Measurements from ENCODE around the gene HSPB9. TPM values are rescaled to one million over a fixed set of nuclear protein-coding genes. Genes with fewer than 3 reads are reported as not detected.

The HSPB9 gene
- total RNA-seq, 1 donor from 2014 or later, result not detected

DNA sequence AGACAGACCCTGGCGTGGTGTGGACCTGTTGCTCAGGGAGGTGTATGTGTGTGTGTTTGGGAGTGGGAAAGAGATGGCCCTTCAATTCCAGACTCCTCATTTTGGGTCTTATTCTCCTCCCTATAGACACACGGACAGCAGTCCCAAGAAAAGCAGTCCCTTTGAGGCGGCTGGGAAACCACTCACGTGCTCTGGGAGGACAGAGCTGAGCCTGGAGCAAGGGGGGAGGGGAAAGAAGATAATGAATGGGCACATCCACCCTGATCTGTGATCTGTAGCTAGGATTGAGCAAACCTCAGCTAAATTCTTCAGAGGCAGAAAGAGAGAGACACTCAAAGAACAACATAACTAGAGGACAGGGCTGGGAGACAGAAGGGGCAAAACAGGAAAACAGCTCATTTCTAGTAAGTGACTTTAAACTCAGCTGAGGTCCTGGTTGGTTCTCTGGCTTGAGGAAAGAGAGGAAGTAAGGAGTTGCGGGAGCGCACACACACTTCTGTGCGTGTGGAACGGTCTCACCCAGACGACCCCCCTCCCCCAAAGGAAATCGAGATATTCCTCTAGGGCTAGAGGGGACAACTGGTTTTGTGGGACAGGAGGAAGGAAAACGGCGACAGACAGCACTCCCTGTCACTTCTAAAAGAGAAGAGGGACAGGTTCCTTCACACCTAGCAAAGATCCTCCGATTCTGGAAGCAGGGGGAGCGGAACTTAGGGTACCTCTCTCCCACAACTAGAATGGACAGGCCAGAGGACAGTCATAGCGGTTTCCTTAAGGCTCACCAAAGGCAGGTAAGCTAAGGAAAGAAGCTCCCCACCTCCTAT, 31.5 kb downstream of the HSPB9 start:
- intact Hi-C loops (cut with micrococcal nuclease), result loop anchor here (2.0 kb wide), 2 partner anchors 21 to 235 kb away; partner anchors contain the start of gene ACLY
- no peaks in the 10 kb centered on the region for H3K9me3 Mint-ChIP-seq
- peak overlapping the region; percentile 89 for H3K4me3 Mint-ChIP-seq

DNA sequence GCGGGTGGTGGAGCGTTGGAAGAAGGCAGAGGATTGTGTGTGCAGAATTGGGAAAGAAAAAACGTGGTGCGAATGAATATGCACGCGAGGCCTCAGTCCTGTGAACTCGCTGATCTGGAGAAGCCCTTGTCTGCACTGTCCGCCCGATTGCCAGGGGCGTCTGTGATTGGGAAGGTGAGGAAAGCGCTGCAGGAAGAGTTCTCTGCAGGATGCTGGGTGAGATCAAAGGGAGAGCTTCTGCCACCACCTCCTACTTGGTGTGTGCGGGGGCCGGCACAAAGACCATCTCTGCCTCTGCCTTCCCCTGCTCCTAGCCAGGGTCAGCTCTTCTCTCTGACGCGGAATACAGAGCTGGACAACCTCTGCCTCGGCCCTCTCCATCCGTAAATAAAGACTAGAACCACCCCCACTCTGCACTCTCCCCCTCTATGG, 33.0 kb downstream of the HSPB9 start:
- Mint-ChIP-seq H3K9me3 (no peaks in the 10 kb centered on the region), H3K27ac (no peak overlapping the region), H3K36me3 (ENCODE audit: low read depth) (peaks cover 7% of the 10 kb centered on the region), H3K4me3 (peak overlapping the region; percentile 89), H3K27me3 (ENCODE audit: insufficient read depth) (no peaks in the 10 kb centered on the region), H3K4me1 (ENCODE audit: low read depth) (peaks cover 25% of the 10 kb centered on the region)
- intact Hi-C loops (cut with micrococcal nuclease), result loop anchor here (1.0 to 2.0 kb wide), 10 partner anchors 23 to 454 kb away; partner anchors contain the start of genes ACLY, CNP, DHX58 and DNAJC7
- DNase-seq (ENCODE audit: low spot score), result no peak

More for the DNA sequence above, 31.5 kb downstream of the HSPB9 start:
- H3K27me3 Mint-ChIP-seq (ENCODE audit: insufficient read depth), result no peaks in the 10 kb centered on the region
- no peak for DNase-seq (ENCODE audit: low spot score)
- peaks cover 7% of the 10 kb centered on the region for H3K36me3 Mint-ChIP-seq (ENCODE audit: low read depth)
- H3K4me1 Mint-ChIP-seq (ENCODE audit: low read depth), result peaks cover 25% of the 10 kb centered on the region
- peak overlapping the region; percentile 75 for H3K27ac Mint-ChIP-seq

GRCh38 chr17:42159796-42160530, 37.4 kb downstream of the HSPB9 start:
- Mint-ChIP-seq H3K27ac (no peak overlapping the region), H3K4me3 (no peak overlapping the region), H3K4me1 (ENCODE audit: low read depth) (no peaks in the 10 kb centered on the region), H3K27me3 (ENCODE audit: insufficient read depth) (peaks cover 1% of the 10 kb centered on the region), H3K36me3 (ENCODE audit: low read depth) (no peaks in the 10 kb centered on the region), H3K9me3 (no peaks in the 10 kb centered on the region)
- intact Hi-C loops (cut with micrococcal nuclease), result no loop called here
- no peak for DNase-seq (ENCODE audit: low spot score)

GRCh38 chr17:42160531-42160910, 37.9 kb downstream of the HSPB9 start:
- no peak for DNase-seq (ENCODE audit: low spot score)
- no peak overlapping the region for H3K27ac Mint-ChIP-seq
- no peaks in the 10 kb centered on the region for H3K4me1 Mint-ChIP-seq (ENCODE audit: low read depth)
- intact Hi-C loops (cut with micrococcal nuclease), result no loop called here
- no peaks in the 10 kb centered on the region for H3K9me3 Mint-ChIP-seq
- no peak overlapping the region for H3K4me3 Mint-ChIP-seq
- peaks cover 1% of the 10 kb centered on the region for H3K27me3 Mint-ChIP-seq (ENCODE audit: insufficient read depth)
- no peaks in the 10 kb centered on the region for H3K36me3 Mint-ChIP-seq (ENCODE audit: low read depth)

- no peak overlapping the region for H3K4me3 Mint-ChIP-seq
- H3K27ac Mint-ChIP-seq, result no peak overlapping the region
- H3K4me1 Mint-ChIP-seq (ENCODE audit: low read depth), result no peaks in the 10 kb centered on the region
- peaks cover 1% of the 10 kb centered on the region for H3K27me3 Mint-ChIP-seq (ENCODE audit: insufficient read depth)
- intact Hi-C loops (cut with micrococcal nuclease), result no loop called here
- H3K9me3 Mint-ChIP-seq, result no peaks in the 10 kb centered on the region
- no peak for DNase-seq (ENCODE audit: low spot score)
- H3K36me3 Mint-ChIP-seq (ENCODE audit: low read depth), result no peaks in the 10 kb centered on the region
Measured at GRCh38 chr17:42163113-42163512, 40.5 kb downstream of the HSPB9 start.

- Mint-ChIP-seq H3K4me3 (no peak overlapping the region), H3K9me3 (no peaks in the 10 kb centered on the region), H3K27ac (no peak overlapping the region), H3K36me3 (ENCODE audit: low read depth) (no peaks in the 10 kb centered on the region), H3K4me1 (ENCODE audit: low read depth) (no peaks in the 10 kb centered on the region), H3K27me3 (ENCODE audit: insufficient read depth) (peaks cover 1% of the 10 kb centered on the region)
- no peak for DNase-seq (ENCODE audit: low spot score)
- intact Hi-C loops (cut with micrococcal nuclease), result no loop called here
Measured at GRCh38 chr17:42163696-42164407, 41.2 kb downstream of the HSPB9 start.

- no peaks in the 10 kb centered on the region for H3K9me3 Mint-ChIP-seq
- peaks cover 3% of the 10 kb centered on the region for H3K27me3 Mint-ChIP-seq (ENCODE audit: insufficient read depth)
- no peak overlapping the region for H3K27ac Mint-ChIP-seq
- intact Hi-C loops (cut with micrococcal nuclease), result no loop called here
- H3K4me3 Mint-ChIP-seq, result no peak overlapping the region
- no peaks in the 10 kb centered on the region for H3K4me1 Mint-ChIP-seq (ENCODE audit: low read depth)
- DNase-seq (ENCODE audit: low spot score), result no peak
- no peaks in the 10 kb centered on the region for H3K36me3 Mint-ChIP-seq (ENCODE audit: low read depth)
Measured at GRCh38 chr17:42165751-42166150, 43.1 kb downstream of the HSPB9 start.

GRCh38 chr17:42166196-42166763, 43.7 kb downstream of the HSPB9 start:
- Mint-ChIP-seq H3K4me3 (no peak overlapping the region), H3K27ac (no peak overlapping the region), H3K27me3 (ENCODE audit: insufficient read depth) (peaks cover 5% of the 10 kb centered on the region), H3K36me3 (ENCODE audit: low read depth) (no peaks in the 10 kb centered on the region), H3K9me3 (no peaks in the 10 kb centered on the region), H3K4me1 (ENCODE audit: low read depth) (no peaks in the 10 kb centered on the region)
- intact Hi-C loops (cut with micrococcal nuclease), result no loop called here
- no peak for DNase-seq (ENCODE audit: low spot score)

GRCh38 chr17:42167807-42168206, 45.2 kb downstream of the HSPB9 start:
- intact Hi-C loops (cut with micrococcal nuclease), result no loop called here
- peaks cover 7% of the 10 kb centered on the region for H3K27me3 Mint-ChIP-seq (ENCODE audit: insufficient read depth)
- no peak for DNase-seq (ENCODE audit: low spot score)
- H3K9me3 Mint-ChIP-seq, result no peaks in the 10 kb centered on the region
- no peaks in the 10 kb centered on the region for H3K4me1 Mint-ChIP-seq (ENCODE audit: low read depth)
- no peak overlapping the region for H3K4me3 Mint-ChIP-seq
- no peaks in the 10 kb centered on the region for H3K36me3 Mint-ChIP-seq (ENCODE audit: low read depth)
- H3K27ac Mint-ChIP-seq, result no peak overlapping the region

DNA sequence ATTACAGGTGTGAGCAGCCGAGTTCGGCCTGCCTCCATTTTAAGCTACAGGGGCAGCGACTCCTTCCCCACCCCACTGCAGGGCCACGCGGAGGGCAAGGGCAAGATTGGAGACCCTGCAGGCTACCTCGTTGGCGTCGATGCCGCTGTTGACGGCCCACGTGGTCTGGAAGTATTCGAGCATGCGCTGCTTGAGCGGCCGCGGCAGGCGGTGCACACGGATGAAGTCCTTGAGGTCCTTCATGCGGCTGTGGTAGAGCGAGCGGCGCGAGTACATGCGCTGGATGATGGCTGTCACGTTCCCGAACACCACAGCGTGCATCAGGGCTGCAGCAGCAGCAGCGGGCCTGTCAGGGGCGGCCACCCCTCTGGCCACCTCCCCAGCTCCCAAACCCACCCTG, 46.7 kb downstream of the HSPB9 start:
- H3K36me3 Mint-ChIP-seq (ENCODE audit: low read depth), result no peaks in the 10 kb centered on the region
- no peak overlapping the region for H3K27ac Mint-ChIP-seq
- H3K27me3 Mint-ChIP-seq (ENCODE audit: insufficient read depth), result peaks cover 6% of the 10 kb centered on the region
- no peak overlapping the region for H3K4me3 Mint-ChIP-seq
- no peak for DNase-seq (ENCODE audit: low spot score)
- peaks cover 2% of the 10 kb centered on the region for H3K4me1 Mint-ChIP-seq (ENCODE audit: low read depth)
- intact Hi-C loops (cut with micrococcal nuclease), result no loop called here
- H3K9me3 Mint-ChIP-seq, result no peaks in the 10 kb centered on the region

DNA sequence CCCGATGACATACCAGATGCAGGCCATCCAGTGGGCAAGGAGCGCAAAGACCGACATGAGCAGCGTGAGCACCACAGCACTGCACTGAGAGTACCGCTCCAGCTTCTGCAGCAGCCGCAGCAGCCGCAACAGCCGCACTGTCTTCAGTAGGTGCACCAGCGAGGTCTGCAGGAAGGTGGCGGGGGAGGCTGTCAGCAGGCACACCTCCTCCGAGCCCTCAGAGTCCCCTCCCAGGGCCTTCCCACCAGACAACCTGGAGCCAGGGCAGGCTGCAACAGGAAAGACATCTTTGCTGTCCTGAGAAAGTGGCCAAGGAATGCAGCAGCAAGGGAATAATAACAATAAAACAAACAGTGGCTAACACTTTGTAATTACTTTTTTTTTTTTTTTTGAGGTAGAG, 49.2 kb downstream of the HSPB9 start:
- no peaks in the 10 kb centered on the region for H3K36me3 Mint-ChIP-seq (ENCODE audit: low read depth)
- H3K27me3 Mint-ChIP-seq (ENCODE audit: insufficient read depth), result peaks cover 7% of the 10 kb centered on the region
- DNase-seq (ENCODE audit: low spot score), result no peak
- H3K27ac Mint-ChIP-seq, result no peak overlapping the region
- peaks cover 11% of the 10 kb centered on the region for H3K4me1 Mint-ChIP-seq (ENCODE audit: low read depth)
- H3K4me3 Mint-ChIP-seq, result no peak overlapping the region
- intact Hi-C loops (cut with micrococcal nuclease), result no loop called here
- no peaks in the 10 kb centered on the region for H3K9me3 Mint-ChIP-seq

All from activated T-helper 1 cell treated with anti-CD3 and anti-CD28 coated beads, Interleukin-12 subunit alpha, Interleukin-12 subunit beta, Interleukin-2, Interleukin-4 antibody, amounts not matched to agents 30 ng/mL and 10 ng/mL and 1 ng/mL, durations not matched to agents 14 hours and 24 hours and 36 hours (primary cell).